Activated CD4-positive, alpha-beta T cell treated with anti-CD3 and anti-CD28 coated beads for 1 hour (primary cell): ENCODE results near the gene MED20.

Experiments used
- DNase-seq: peaks from one replicate; pipeline ENCODE4 v3.0.0-alpha.2; 2020

The MED20 gene

DNA sequence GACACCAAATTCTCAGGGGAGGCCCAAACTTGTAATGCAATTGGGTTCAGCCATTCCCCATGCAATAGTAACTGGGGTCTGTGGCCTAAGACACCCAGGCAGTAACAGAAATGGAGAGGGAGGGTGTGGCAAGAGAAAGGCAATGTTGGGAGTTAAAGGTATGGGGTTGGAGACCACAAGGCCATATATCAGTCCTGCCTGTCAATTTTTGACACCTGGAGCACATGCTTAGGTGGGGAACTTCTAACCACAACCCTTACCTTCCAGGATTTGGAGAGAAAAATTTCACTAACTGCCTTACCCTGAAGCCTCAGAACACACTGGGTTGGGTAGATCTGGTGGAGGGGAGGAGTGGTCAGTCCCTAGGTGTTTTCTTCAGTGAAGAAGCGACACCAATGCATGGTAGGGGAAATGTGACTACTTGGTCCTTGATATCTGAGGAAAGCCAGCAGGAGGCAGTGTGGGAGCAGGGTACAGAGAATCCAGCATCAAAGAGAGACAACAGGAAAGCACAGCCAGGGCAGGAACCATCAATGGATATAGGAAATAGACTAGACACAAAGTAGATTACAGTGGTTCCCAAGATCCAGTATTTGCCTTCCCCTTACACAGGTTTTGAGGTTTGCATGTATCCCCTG lies 18.9 kb downstream of the MED20 start:
- DNase-seq: peak; percentile 22

DNA sequence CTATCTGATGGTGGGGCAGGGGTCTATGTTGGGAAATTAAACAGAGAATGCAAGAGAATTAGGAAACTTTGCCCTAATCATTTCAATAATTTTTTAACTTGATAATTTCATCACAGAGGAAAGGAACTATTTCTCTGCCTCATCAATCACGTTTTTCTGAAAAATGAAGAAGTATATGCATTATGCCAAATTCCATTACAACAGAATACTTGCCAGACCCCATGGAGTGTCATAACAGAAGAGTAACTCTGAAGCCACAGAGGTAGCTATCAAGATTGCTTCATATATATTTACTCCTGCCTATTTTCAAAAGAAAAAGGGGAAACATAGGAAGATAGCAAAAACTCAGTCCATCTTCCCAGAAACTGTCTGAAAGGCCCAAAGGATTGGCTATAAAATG lies 20.1 kb downstream of the MED20 start:
- no peak for DNase-seq

DNA sequence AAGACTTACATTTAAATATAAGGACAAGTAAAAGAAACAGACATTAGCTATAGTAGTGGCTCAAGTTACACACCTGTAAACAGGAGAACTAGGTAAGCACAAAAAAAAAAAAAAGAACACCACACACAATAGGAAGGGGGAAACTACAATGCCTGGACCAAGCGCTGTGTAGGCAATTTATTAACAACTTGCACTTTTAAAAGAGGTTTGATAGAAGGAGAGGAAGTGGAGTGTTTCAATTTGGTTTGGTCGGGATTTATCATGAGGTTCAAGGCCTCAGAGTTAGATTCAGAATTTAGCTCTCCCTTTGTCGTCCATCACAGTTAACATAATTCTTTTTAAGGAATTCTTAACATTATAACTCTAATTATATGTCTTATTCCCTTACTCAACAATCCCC lies 24.7 kb downstream of the MED20 start:
- no peak for DNase-seq

DNA sequence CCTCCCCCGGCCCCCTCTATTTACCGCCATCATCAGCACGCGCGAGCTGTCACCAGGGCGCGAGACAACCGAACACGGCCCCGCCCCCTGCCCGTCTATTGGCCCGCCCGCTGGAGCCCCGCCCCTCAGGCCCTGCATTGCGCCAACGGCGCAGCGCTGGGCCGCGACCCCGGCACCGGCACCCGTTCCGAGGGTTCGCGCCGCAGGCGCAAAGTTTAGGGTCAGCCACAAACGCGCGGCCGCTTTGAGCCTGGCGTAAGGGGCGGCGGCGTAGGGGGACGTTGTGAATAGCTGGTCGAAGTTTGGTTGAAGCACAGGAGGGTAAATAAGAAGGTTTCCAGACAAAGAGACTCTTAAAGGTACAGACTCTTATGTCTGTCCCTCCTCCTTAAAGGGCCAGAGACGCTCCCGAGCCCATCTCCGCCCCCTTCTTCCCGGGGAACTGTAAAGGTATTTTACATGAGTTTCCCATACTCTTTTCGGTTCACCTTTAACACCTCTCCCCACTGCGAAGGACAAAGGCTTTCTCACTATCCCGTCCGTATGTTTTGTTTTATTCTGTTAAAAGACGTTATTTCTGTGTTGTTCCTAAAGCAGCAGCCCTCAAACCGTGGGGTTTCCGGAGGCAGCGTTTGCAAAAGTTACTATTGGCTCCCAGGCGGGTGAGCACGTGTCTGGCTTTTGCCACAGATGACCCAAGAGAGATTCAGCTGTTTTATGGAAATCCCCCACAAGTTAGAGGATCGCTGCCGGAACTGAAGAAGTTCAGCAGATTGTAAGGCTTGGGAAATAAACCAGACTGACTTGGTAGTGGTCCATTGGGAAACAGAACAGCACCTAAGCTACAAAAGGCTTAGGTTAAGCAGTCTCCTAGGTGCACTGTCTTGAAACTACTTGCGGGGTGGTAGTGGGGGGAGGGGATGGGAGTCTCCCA lies 25.4 kb downstream of the MED20 start, which contains the start of gene USP49:
USP49 (minus strand) TSS at position 76 of the 934 bp plus-strand sequence. CDS start 88,392 bp downstream, outside the sequence.
- peak; percentile 81 for DNase-seq

DNA sequence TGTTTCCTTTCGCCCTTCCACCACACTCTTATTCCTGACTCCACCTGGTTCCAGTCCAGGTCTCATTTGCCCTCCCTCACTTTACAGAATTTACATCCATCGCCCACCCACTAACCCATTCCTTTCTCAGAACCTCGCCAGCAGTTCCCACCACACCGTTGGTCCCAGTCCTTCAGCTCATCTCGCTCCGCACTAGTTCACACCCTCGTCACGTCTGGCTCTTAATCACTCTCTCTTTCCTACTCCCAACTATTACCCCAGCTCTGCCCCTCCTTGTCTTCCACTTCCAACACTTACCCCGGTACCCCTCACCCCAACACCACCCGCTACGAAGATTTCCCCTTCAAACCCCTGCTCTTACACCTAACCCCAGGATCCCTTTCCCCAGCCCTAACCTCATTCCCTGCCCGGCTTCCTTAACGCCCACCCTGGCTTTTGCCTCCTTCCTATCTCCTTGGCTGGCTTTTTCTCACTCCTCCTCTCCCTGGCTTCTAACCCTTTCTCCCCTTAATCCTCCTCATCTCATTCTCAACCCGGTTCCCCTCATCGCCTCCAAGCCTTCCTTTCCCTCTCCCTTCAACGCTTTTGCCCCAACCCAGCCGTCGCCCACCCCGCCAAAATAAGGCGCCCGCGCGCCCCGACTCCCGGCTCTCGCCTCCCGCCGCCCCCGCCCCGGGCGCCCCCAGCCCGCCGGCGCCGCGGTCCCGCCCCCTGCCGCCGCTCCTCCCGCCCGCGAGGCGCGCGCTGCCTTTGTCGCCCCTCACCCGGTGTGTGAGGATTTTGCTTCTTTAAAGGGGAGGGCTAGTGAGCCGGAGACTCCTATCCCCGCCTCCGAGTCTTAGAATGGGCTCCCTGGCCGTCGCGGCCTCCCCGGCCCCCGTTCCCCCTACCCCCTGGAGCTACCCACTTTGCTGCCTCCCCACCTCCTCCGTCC lies 26.3 kb downstream of the MED20 start:
- no peak for DNase-seq

DNA sequence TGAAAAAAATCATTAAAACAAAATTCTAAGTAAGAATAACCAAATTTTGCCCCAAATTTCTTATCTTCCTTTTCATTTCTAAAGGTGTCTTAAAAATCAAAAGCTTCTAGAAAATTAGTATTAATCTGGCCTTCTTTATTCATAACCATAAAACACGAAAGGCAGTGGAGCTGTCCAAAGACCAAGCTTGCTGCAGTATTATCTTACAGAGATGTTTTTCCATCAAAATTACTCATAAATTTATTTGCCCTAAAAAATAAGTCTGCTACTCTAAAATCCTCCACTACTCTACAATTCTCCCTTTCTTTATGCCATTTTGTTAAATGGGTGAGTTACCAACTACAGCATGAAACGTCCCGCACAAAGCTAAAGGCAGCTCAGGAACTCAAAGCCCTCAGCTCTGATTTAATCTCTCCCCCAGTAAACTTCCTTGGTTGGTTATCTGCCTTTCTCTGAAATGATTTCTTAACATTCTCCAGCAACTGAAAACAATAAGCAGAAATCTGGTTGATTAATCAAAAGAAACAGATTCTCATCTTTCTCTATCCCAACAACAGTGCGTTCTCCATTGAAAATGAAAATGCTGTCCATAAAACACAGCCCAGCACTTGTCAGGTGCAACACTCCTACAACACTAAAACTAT lies 27.9 kb downstream of the MED20 start:
- no peak for DNase-seq

DNA sequence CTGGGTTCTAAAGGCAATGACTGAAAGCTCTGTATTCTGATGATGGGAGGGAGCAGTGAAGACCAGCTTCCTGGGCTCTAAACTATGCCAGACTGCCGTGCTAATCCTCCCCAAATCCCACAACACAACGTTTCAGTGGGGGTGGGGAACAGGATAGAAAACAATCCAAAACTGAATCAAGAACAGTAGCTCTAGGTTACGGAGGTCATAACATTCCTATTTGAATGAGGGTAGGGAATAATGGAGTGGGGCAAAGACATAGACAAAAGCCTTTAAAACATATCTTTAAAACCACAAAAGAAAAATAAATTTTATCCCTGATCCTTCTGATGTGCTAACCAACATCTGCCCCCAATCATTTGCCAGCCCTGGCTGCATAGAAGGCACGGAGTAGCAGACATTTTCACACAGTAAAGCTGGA lies 33.6 kb downstream of the MED20 start:
- no peak for DNase-seq

DNA sequence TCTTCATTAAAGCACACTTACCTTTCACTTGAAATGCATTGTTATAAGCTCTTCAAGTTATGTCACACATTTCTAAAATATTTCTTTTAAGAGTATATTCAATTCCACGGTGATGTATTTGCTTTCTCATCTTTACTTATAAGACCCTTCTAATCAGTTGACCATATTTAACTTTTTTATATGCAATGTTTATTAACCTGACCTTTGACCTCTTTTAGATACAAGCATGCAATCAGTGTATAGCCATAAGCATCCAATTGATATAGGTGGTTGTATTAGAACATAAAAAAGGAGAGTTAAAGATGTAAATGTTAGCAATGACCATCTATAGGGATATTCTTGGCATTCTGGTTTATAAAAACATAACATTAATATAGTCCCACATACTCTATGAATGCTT lies 35.0 kb downstream of the MED20 start:
- no peak for DNase-seq

DNA sequence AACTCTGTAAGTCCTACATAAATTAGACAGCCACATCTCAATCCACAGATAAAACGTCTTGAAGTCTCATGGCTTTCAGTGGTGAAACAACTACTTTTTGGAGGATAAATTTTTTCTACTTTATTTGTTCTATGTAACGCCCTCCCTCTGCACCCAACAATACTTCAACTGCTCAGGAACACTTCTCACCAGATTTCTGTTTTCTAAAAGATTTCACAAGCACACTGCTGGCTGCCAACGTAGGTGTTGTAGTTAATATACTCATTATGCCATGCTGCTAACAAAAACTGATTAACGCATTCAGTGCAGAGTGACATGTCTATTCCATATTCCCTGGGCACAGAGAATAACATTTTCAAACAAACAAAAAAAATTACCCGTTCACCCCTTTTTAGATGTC lies 36.0 kb downstream of the MED20 start:
- no peak for DNase-seq

DNA sequence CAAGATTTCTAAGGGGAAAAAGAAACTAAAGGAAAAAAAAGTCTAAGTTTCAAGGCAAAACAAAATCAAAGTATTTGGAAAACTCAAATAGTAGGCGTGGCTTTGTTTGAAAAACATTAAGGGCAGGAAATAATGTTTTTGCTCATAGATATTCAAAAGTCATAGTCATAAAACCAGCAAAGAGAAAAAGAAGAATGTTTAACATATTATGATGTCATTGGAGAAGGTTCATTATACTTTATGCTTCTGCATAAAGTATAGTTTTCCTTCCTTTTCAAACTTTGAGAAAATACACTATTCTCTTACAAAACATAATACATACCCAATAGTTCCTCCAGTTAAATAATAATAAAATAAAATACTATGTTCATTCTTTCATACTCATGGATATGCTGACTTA lies 39.4 kb downstream of the MED20 start:
- no peak for DNase-seq

DNA sequence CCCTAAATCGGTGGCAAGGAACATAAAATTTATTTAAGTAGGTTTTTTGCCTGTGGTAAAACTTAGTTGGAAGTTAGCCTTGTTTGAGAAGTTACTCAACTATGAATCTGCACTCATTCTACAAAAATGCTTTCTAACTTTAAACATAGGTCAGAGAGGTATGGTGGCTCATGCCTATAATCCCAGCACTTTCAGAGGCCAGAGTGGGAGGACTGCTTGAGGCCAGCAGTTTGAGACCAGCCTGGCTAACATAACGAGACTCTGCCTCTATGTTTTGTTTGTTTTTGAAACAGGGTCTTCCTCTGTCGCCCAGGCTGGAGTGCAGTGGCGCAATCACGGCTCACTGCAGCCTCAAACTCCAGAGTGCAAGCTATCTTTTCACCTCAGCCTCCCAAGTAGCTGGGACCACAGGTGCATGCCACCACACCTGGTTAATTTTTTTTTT lies 42.0 kb downstream of the MED20 start:
- no peak for DNase-seq

DNA sequence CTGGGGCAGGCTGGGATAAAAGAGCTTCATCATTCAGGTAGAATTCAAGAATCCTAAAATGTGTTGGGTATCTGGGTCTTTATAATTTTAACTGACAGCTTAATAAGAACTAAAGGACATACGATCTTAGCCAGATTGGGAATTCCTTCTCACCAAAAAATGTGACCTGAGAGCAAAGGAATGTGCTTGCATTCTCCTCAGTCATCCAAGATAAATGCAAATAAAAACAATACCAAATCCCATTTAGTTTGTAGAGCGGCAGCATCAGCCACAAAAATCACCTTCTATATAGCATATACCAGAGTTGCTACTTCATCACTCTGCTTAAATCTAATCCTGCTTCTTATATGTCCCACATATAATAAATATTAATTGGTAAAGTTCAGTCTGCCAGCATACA lies 42.7 kb downstream of the MED20 start:
- DNase-seq: no peak

DNA sequence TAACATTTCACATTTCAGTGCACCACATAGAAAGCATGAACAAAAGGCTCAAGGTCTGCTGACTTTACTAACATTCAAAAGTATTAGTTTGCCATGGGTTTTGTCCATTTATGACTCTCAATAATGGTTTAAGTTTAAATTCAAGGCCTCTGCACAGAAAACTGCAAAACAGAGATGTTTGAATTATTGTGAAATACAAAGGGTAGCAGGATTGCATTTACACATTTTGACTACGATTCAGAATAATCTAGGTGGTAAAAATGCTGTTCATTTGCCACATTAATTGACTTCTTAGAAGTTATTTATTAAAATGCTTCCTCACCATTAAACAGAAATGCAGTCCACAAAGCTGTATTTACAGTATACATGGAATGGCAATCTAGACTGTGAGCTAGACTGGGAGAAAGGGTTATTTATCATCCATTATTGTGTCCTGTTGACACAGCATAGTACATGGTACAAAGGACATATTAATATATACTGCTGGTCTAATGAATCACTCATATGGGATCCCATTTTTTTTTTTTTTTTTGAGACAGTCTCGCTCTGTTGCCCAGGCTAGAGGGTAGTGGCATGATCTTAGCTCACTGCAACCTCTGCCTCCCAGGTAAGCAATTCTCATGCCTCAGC lies 43.8 kb downstream of the MED20 start:
- no peak for DNase-seq

DNA sequence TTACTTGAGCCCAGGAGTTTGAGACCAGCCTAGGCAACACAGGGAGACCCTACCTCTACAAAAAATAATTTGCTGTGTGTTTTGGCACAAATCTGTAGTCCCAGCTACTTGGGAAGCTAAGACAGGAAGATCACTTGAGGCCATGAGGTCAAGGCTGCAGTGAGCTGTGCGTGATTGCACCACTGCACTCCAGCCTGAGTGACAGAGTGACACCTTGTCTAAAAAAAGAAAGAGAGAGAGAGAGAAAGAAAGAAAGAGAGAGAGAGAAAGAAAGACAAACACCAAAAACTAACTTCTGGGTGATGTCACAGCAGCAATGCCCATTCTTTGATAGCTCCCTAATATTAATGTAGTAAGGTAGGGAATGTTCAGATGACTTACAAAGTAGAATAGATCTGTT lies 46.2 kb downstream of the MED20 start:
- no peak for DNase-seq

DNA sequence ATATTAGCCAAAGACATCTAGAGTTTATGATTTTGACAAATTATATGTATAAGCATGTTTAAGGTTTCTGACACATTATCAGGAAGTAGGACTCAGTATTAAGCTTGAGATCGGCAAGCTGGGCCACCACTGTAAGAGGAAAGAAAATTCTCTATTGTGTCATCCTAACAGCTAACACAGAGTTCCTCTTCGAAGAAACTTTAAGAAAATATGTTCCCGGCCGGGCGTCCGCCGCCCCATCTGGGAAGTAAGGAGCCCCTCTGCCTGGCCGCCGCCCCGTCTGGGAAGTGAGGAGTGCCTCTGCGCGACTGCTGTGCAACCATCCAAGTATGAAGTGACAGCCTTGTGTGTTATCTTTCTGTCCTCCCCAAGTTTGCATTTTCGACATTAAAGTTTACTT lies 48.8 kb downstream of the MED20 start:
- no peak for DNase-seq

DNA sequence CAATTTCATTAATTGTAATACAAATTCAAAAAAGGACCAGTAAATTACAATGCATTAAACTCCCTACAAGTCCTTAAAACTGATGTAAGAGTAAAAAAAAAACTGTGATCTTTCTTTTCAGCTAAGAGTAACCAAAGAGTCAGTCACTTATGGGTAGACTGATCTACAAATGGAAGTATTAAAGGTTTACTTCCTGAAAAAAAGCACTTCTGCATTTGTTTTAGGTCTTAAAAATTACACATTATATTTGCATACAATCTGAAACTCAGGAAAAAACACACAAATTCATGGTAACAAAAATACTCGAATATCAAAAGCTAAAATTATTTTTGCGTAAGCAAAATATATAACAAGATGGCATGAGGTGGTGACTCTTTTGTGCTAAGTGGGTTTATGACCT lies 49.2 kb downstream of the MED20 start:
- DNase-seq: no peak

DNA sequence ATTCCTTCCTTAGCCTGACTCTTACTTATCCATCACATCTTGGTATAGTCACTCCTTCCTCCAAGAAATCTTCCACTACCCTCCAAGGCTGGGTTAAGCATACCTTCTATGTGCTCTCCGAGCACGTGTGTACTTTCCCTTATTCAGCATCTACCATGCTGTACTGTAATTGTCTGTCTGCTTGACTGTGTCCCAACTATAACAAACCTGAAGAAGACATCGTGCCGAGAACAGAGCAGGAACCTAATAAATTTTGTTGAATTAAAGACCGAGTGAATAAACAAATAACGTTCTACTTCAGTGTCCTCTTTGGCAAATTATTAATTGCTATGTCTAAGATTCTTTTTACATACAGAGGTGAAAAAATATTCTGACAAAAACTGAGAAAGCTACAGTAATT lies 61.6 kb downstream of the MED20 start:
- no peak for DNase-seq

DNA sequence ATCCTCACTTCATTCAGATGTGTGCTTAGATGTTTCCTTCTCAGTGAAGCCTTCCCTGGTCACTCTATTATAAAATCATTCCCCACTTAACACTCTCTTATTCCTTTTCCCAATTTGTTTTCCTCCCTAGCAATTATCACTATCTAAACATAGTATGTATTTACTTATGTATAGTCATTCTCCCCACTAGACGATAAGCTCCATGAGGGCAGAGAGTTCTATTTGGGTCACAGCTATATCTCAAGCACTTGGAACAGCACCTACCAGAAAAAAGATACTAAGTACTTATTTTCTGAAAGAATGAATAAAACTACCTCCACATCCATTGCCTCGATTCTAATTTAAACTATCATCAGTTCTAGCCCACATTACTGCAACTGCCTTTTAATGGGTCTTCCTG lies 62.2 kb downstream of the MED20 start:
- no peak for DNase-seq
